ENCODE measurements around the gene RNF111. TPM values are rescaled to one million over a fixed set of nuclear protein-coding genes. Genes with fewer than 3 reads are reported as not detected.

Gene RNF111
- polyA plus RNA-seq, 1 donor from 2014 or later: 25.8 TPM

- Histone ChIP-seq H4K20me1 (ENCODE audit: insufficient read depth) (no peaks in the 10 kb centered on the region), H3K4me3 (ENCODE audit: low read length) (no peak overlapping the region), H3K79me2 (replicated peaks; ENCODE audit: insufficient read depth, low read length) (no peaks in the 10 kb centered on the region), H3K9ac (ENCODE audit: low read length) (no peak overlapping the region), H3K27me3 (ENCODE audit: insufficient read depth, low read depth, low read length) (no peaks in the 10 kb centered on the region), H2AFZ (ENCODE audit: low read depth, low read length) (no peak overlapping the region), H3K9me2 (ENCODE audit: insufficient read depth, low read length) (no peaks in the 10 kb centered on the region), H3K36me3 (ENCODE audit: insufficient read depth, low read length) (no peaks in the 10 kb centered on the region), H3K27ac (ENCODE audit: low read length) (no peak overlapping the region), H3K4me2 (ENCODE audit: low read length) (no peak overlapping the region), H3F3A (ENCODE audit: insufficient read depth, low read length, poor library complexity, severe bottlenecking) (no peaks in the 10 kb centered on the region), H3K9me3 (ENCODE audit: low read length) (no peaks in the 10 kb centered on the region)
- TF ChIP-seq TAF1 (IDR thresholded peaks at IDR 0.05; ENCODE audit: low read depth) (no peak), REST (IDR thresholded peaks at IDR 0.05; ENCODE audit: borderline replicate concordance) (no peak), EP300 (conservative IDR thresholded peaks at IDR 0.05; ENCODE audit: poor library complexity, severe bottlenecking) (no peak), RAD21 (conservative IDR thresholded peaks at IDR 0.05) (no peak), EZH2 (IDR thresholded peaks at IDR 0.05; ENCODE audit: borderline replicate concordance, insufficient read depth, low read length, poor library complexity, severe bottlenecking) (no peak), MXI1 (conservative IDR thresholded peaks at IDR 0.05; ENCODE audit: poor library complexity, severe bottlenecking) (no peak), SMC3 (conservative IDR thresholded peaks at IDR 0.05; ENCODE audit: poor library complexity) (no peak), CTCF (IDR thresholded peaks at IDR 0.05; ENCODE audit: poor library complexity, severe bottlenecking) (no peak)
Measured at GRCh38 chr15:59119625-59120024, 132.2 kb downstream of the RNF111 start.

- Histone ChIP-seq H3K9me3 (ENCODE audit: low read length) (no peaks in the 10 kb centered on the region), H3K79me2 (replicated peaks; ENCODE audit: insufficient read depth, low read length) (no peaks in the 10 kb centered on the region), H3K36me3 (ENCODE audit: insufficient read depth, low read length) (no peaks in the 10 kb centered on the region), H3F3A (ENCODE audit: insufficient read depth, low read length, poor library complexity, severe bottlenecking) (no peaks in the 10 kb centered on the region), H3K9ac (ENCODE audit: low read length) (no peak overlapping the region), H2AFZ (ENCODE audit: low read depth, low read length) (no peak overlapping the region), H3K27ac (ENCODE audit: low read length) (no peak overlapping the region), H3K4me2 (ENCODE audit: low read length) (no peak overlapping the region), H3K9me2 (ENCODE audit: insufficient read depth, low read length) (no peaks in the 10 kb centered on the region), H3K4me3 (ENCODE audit: low read length) (no peak overlapping the region), H4K20me1 (ENCODE audit: insufficient read depth) (no peaks in the 10 kb centered on the region), H3K27me3 (ENCODE audit: insufficient read depth, low read depth, low read length) (no peaks in the 10 kb centered on the region)
- no peak for TF ChIP-seq REST (IDR thresholded peaks at IDR 0.05; ENCODE audit: borderline replicate concordance)
- TF ChIP-seq RAD21 (conservative IDR thresholded peaks at IDR 0.05): no peak
- no peak for TF ChIP-seq CTCF (IDR thresholded peaks at IDR 0.05; ENCODE audit: poor library complexity, severe bottlenecking)
- no peak for TF ChIP-seq EZH2 (IDR thresholded peaks at IDR 0.05; ENCODE audit: borderline replicate concordance, insufficient read depth, low read length, poor library complexity, severe bottlenecking)
- no peak for TF ChIP-seq TAF1 (IDR thresholded peaks at IDR 0.05; ENCODE audit: low read depth)
- TF ChIP-seq SMC3 (conservative IDR thresholded peaks at IDR 0.05; ENCODE audit: poor library complexity): no peak
- TF ChIP-seq MXI1 (conservative IDR thresholded peaks at IDR 0.05; ENCODE audit: poor library complexity, severe bottlenecking): no peak
- TF ChIP-seq EP300 (conservative IDR thresholded peaks at IDR 0.05; ENCODE audit: poor library complexity, severe bottlenecking): no peak
- TF ChIP-seq POLR2AphosphoS5 (IDR thresholded peaks at IDR 0.05): no peak
Measured at GRCh38 chr15:59120937-59121336, 133.5 kb downstream of the RNF111 start.
